ENCODE data around the gene COQ8A. TPM values are rescaled to one million over a fixed set of nuclear protein-coding genes. Genes with fewer than 3 reads are reported as not detected.

COQ8A gene
- total RNA-seq, 4 donors from 2014 or later = 53.4 to 97.5 (median 72.7) TPM

DNA sequence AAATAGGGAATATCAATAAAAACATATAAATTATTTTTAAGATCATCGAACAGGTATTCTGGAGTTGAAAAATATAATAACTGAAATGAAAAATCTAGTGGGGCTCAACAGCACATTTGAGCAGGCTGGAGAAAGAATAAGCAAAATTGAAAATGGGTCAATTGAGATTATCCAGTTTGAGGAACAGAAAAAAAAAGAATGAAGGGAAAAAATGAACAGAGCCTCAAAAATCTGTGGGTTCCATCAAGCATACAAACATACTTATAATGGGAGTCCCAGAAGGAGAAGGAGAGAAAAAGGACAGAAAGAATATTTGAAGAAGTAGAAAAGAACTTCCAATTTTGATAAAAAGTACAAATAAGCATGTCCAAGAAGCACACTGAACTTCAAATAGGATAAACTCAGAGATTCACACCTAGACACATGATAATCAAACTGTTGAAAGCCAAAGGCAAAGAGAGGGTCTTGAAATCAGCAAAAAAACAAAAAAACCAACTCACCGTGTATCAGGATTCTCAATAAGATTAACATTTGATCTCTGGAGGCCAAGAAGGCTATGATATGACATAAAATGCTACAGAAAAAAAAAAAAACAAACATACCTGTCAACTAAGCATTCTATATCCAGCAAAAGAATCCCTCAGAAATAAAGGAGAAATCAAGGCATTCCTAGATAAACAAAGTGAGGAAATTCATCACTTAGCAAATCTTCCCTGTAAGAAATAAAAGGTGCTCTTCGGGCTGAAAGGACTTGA, 5.4 kb upstream of the COQ8A start:
- intact Hi-C loops (cut with DNase I; ENCODE audit: low total_unique reads) = no loop called here
- WGBS, 2 donors = 64 to 97% methylated on average over 3 of the region's 3 CpGs
- no peak overlapping the region for H3K4me3 ChIP-seq (ENCODE audit: low read depth, poor library complexity, severe bottlenecking)
- TF ChIP-seq, protein P1, sequence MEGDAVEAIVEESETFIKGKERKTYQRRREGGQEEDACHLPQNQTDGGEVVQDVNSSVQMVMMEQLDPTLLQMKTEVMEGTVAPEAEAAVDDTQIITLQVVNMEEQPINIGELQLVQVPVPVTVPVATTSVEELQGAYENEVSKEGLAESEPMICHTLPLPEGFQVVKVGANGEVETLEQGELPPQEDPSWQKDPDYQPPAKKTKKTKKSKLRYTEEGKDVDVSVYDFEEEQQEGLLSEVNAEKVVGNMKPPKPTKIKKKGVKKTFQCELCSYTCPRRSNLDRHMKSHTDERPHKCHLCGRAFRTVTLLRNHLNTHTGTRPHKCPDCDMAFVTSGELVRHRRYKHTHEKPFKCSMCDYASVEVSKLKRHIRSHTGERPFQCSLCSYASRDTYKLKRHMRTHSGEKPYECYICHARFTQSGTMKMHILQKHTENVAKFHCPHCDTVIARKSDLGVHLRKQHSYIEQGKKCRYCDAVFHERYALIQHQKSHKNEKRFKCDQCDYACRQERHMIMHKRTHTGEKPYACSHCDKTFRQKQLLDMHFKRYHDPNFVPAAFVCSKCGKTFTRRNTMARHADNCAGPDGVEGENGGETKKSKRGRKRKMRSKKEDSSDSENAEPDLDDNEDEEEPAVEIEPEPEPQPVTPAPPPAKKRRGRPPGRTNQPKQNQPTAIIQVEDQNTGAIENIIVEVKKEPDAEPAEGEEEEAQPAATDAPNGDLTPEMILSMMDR (IDR thresholded peaks at IDR 0.05) = no peak
- no peak for TF ChIP-seq POLR2A (IDR thresholded peaks at IDR 0.05)
- no peak for DNase-seq (ENCODE audit: low spot score in 2 of 2)

GRCh38 chr1:226937940-226938725, 2.0 kb upstream of the COQ8A start:
- DNase-seq (ENCODE audit: low spot score in 2 of 2) = no peak
- intact Hi-C loops (cut with DNase I; ENCODE audit: low total_unique reads) = no loop called here
- 83 to 88% methylated on average over 10 of the region's 10 CpGs for WGBS, 2 donors
- no peak for TF ChIP-seq POLR2A (IDR thresholded peaks at IDR 0.05)
- TF ChIP-seq, protein P1 (IDR thresholded peaks at IDR 0.05) = no peak
- H3K4me3 ChIP-seq (ENCODE audit: low read depth, poor library complexity, severe bottlenecking) = no peak overlapping the region

DNA sequence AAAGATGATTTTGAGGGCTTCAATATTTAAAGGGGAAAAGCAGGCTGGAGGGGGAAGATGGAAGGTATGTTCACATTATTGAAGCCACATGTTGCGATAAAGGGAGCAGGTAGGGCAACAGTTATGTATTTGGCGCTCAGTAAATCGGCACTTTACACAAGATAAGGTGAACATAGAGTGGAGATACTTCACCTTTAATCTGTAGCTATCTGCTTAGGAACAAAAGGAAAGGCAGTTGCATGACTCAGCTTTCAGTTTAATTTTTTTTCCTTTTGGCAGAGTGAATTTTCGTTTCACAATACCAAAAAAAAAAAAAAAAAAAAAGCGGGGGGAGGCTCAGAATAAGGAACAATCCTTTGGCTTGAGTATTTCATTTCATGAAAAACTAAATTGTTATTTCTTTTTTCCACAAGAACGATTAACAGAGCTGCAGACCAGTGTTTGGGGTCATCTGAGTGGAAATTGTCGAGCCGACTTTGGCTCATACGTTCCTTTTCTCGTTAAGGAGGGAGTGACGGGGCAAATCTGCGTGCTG, 1.1 kb upstream of the COQ8A start:
- DNase-seq (ENCODE audit: low spot score in 2 of 2) = no peak
- intact Hi-C loops (cut with DNase I; ENCODE audit: low total_unique reads) = no loop called here
- no peak for TF ChIP-seq POLR2A (IDR thresholded peaks at IDR 0.05)
- TF ChIP-seq, protein P1 (IDR thresholded peaks at IDR 0.05) = no peak
- H3K4me3 ChIP-seq (ENCODE audit: low read depth, poor library complexity, severe bottlenecking) = peak overlapping the region; percentile 59
- 7 to 9% methylated on average over 12 of the region's 12 CpGs for WGBS, 2 donors

DNA sequence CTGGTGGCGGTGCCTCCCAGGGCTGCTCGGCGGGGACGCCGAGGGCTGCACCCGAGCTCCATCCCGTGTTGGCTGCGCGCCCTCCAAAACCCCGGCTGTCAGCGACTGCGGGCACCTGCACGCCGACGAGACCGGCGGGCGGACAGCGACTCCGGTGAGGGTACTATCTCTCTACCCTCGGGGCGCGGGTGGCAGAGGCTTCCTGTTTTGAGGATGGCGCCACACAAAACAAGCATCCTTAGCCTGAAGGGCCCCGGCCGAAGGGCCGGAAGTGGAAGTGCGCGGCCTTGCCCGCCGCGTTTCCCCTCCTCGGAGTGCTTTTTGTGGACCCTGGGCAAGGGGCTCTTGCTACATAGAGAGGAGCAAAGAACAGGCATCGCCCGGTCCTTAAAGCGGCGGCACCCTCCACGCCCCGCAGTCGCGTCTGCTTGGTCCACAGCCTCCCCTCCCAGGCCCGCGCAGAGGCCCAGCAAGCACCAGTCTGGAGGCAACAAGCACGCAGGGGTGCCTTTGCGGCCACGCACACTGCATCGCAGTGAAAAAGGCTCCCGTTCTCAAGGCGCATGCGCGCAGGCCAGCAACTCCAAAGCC, 561 bp upstream of the COQ8A start:
- intact Hi-C loops (cut with DNase I; ENCODE audit: low total_unique reads) = no loop called here
- DNase-seq (ENCODE audit: low spot score in 2 of 2) = peak; percentile 56 to 95
- H3K4me3 ChIP-seq (ENCODE audit: low read depth, poor library complexity, severe bottlenecking) = peak overlapping the region; percentile 59
- TF ChIP-seq, protein P1 (IDR thresholded peaks at IDR 0.05) = no peak
- peak in 1 of 2 donors; percentile 74 for TF ChIP-seq POLR2A (IDR thresholded peaks at IDR 0.05)
- WGBS, 2 donors = 0% methylated on average over 13 to 30 of the region's 51 CpGs

- 28 to 34% methylated on average over 6 of the region's 6 CpGs for WGBS, 2 donors
- DNase-seq (ENCODE audit: low spot score in 2 of 2) = no peak
- peak overlapping the region; percentile 49 for H3K4me3 ChIP-seq (ENCODE audit: low read depth, poor library complexity, severe bottlenecking)
- no peak for TF ChIP-seq POLR2A (IDR thresholded peaks at IDR 0.05)
- TF ChIP-seq, protein P1 (IDR thresholded peaks at IDR 0.05) = no peak
- intact Hi-C loops (cut with DNase I; ENCODE audit: low total_unique reads) = no loop called here
These were observed 643 bp downstream of the COQ8A start for GRCh38 chr1:226940806-226941067.

All from lower leg skin (tissue), 4 donors.